Thyroid gland (tissue), 4 donors: ENCODE measurements around the gene FHIT. TPM values are rescaled to one million over a fixed set of nuclear protein-coding genes. Genes with fewer than 3 reads are reported as not detected.

Source experiments
- DNase-seq, 2 donors: peaks; one replicate each; pipeline ENCODE4 v3.0.0-alpha.2; 2019
- H3K27ac ChIP-seq, 3 donors: fragments of 200-600 bp; sonication (generic); 1 replicate in 2 of 3; 2 replicates in 1 of 3; pipeline ENCODE4 v1.5.1; 2016 to 2019; ENCODE audit warnings: mild to moderate bottlenecking in 1 of 3, moderate library complexity in 1 of 3
- H3K27me3 ChIP-seq: fragments of 200-600 bp; sonication (generic); one replicate; pipeline ENCODE4 v1.5.1; 2019
- H3K36me3 ChIP-seq, 2 donors: fragments of 200-600 bp; sonication (generic); one replicate each; pipeline ENCODE4 v1.5.1; 2016 to 2019
- H3K4me1 ChIP-seq, 2 donors: fragments of 200-600 bp; sonication (generic); one replicate each; pipeline ENCODE4 v1.5.1; 2017 to 2019
- H3K4me3 ChIP-seq, 3 donors: fragments of 200-600 bp; sonication (generic); replicated peaks in 1 of 3; 1 replicate in 2 of 3; 2 replicates in 1 of 3; pipeline ENCODE4 v1.5.1; 2016; ENCODE audit warnings: mild to moderate bottlenecking in 1 of 3
- H3K9me3 ChIP-seq: fragments of 200-600 bp; sonication (generic); one replicate; pipeline ENCODE4 v1.5.1; 2017
- POLR2A ChIP-seq, 2 donors: fragments of 450-650 bp; IDR thresholded peaks; one replicate each; pipeline ENCODE4 v1.6.1; 2017; ENCODE audit warnings: antibody characterized with exemption in 2 of 2, mild to moderate bottlenecking in 2 of 2, moderate library complexity in 1 of 2
- WGBS, 2 donors: methylation state at CpG; one replicate each; pipeline ENCODE4 v1.1.5; 2017; 5-methylcytosine and 5-hydroxymethylcytosine counted together
- intact Hi-C: fragments of 100-400 bp; cut with DNase I; formaldehyde crosslinking; loops from one replicate; pipeline ENCODE4 v1.15.1; 2023
- total RNA-seq, 4 donors: library from RNA; depleted of rRNA; stranded (reverse); fragments of >200 nt; gene quantifications; one replicate each; pipeline ENCODE4 v1.2.3, GENCODE V29; 2016
- TF ChIP-seq, protein P1 (sequence below), 6 experiments: fragments of 200-600 bp in 3 of 6; fragments of 450-650 bp in 3 of 6; sonication (generic) in 3 of 6; IDR thresholded peaks; one replicate each; pipeline ENCODE4 v1.5.1; 2016 to 2019; ENCODE audit warnings: antibody characterized with exemption in 6 of 6, mild to moderate bottlenecking in 2 of 6, inconsistent platforms in 1 of 6, moderate library complexity in 1 of 6

The FHIT gene
- total RNA-seq, 4 donors from 2014 or later = 12.2 to 18.9 (median 16.2) TPM

DNA sequence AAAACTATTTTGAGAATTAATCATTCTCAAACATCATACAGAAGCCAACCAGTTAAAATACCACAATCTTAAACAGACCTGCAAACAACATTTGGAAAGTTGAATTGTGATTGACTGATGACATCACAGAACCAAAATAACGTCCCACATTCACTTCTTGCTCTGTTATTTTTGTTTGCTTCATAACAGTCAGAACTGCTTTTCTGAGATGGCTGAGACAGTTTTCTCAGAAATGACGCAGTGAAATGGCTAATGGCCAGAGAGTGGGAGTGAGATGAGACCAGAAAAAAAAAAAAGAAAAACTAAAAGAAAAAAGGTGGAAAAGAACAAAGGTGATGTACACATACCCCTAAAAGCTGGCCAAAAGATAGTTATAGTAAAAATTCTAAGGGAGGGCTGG is 1061.2 kb downstream of the FHIT start:
- no peak for DNase-seq
- Histone ChIP-seq H3K4me3 (no peak overlapping the region), H3K27ac (no peak overlapping the region), H3K9me3 (no peaks in the 10 kb centered on the region), H3K36me3 (no peaks in the 10 kb centered on the region), H3K4me1 (no peaks in the 10 kb centered on the region), H3K27me3 (no peaks in the 10 kb centered on the region)
- 66% methylated on average over 2 of the region's 2 CpGs for WGBS, 2 donors
- intact Hi-C loops = no loop called here
- TF ChIP-seq POLR2A (IDR thresholded peaks at IDR 0.05) = no peak
- TF ChIP-seq, protein P1, sequence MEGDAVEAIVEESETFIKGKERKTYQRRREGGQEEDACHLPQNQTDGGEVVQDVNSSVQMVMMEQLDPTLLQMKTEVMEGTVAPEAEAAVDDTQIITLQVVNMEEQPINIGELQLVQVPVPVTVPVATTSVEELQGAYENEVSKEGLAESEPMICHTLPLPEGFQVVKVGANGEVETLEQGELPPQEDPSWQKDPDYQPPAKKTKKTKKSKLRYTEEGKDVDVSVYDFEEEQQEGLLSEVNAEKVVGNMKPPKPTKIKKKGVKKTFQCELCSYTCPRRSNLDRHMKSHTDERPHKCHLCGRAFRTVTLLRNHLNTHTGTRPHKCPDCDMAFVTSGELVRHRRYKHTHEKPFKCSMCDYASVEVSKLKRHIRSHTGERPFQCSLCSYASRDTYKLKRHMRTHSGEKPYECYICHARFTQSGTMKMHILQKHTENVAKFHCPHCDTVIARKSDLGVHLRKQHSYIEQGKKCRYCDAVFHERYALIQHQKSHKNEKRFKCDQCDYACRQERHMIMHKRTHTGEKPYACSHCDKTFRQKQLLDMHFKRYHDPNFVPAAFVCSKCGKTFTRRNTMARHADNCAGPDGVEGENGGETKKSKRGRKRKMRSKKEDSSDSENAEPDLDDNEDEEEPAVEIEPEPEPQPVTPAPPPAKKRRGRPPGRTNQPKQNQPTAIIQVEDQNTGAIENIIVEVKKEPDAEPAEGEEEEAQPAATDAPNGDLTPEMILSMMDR (IDR thresholded peaks at IDR 0.05) = no peak

DNA sequence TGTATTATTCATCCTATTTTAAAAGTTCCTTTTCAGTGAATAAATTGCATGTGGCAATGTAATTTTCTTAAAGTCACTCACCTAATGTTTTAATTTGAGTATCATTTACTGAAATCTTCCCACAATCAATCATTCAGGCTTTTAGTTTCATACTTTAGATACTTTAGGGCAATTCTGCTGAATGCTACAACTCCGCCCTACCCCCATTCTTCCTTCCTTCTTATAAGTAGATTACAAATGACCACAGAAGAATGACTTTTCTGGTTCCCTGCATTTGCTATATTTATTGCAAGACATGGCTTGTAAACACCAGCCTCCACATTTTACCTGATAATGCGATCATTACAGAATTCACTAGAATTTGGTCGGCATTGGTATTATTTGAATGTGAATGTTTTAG is 1061.9 kb downstream of the FHIT start:
- Histone ChIP-seq H3K4me3 (no peak overlapping the region), H3K4me1 (no peaks in the 10 kb centered on the region), H3K36me3 (no peaks in the 10 kb centered on the region), H3K27ac (no peak overlapping the region), H3K9me3 (no peaks in the 10 kb centered on the region), H3K27me3 (no peaks in the 10 kb centered on the region)
- intact Hi-C loops = no loop called here
- no peak for TF ChIP-seq POLR2A (IDR thresholded peaks at IDR 0.05)
- TF ChIP-seq, protein P1 (IDR thresholded peaks at IDR 0.05) = no peak
- no peak for DNase-seq
- WGBS, 2 donors = 88 to 94% methylated on average over 3 of the region's 3 CpGs

DNA sequence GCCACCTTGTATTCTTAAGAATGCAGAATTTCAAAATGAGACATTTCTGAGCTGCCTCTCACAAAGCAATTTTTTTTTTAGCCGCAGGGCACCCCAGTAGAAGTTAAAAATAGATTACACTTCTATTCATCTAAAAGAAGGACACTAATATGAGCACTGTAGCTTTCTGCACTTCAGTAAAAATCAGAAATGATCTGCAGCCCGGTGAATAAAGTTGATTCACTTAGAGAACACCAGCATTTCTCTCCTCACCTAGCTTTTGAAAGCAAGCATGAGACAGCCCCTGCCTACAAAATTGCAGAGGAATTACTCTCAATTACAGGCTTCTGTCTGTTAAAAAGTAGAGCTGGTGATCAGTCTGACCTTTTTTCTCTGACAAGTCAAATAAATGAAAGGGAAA is 1062.4 kb downstream of the FHIT start:
- 59 to 74% methylated on average over 2 of the region's 2 CpGs for WGBS, 2 donors
- intact Hi-C loops = no loop called here
- TF ChIP-seq, protein P1 (IDR thresholded peaks at IDR 0.05) = no peak
- no peak for TF ChIP-seq POLR2A (IDR thresholded peaks at IDR 0.05)
- no peak overlapping the region for H3K27ac ChIP-seq
- no peak overlapping the region for H3K4me3 ChIP-seq
- no peak for DNase-seq
- no peaks in the 10 kb centered on the region for H3K4me1 ChIP-seq
- H3K36me3 ChIP-seq = no peaks in the 10 kb centered on the region
- H3K9me3 ChIP-seq = no peaks in the 10 kb centered on the region
- H3K27me3 ChIP-seq = no peaks in the 10 kb centered on the region

DNA sequence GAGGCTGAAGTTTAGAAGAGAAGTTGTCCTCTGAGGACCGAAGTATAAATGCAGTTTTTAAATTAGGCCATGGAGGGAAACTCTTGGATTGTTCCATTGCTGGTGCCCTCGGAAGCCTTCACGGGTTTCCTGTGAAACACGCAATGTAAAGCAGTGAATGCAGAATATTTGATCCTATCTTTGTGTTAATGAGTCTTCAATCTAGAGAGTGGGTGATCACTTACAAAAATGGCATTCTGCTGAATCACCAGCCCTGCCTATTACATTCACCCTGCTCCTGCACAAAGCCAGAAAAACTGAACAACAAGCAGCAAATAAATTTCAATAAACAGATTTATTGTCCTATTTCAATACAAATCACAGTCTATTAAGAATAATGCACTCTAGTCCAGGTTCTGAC is 1063.9 kb downstream of the FHIT start:
- Histone ChIP-seq H3K4me3 (no peak overlapping the region), H3K36me3 (no peaks in the 10 kb centered on the region), H3K9me3 (no peaks in the 10 kb centered on the region), H3K27ac (no peak overlapping the region), H3K27me3 (no peaks in the 10 kb centered on the region), H3K4me1 (no peaks in the 10 kb centered on the region)
- 91 to 95% methylated on average over 4 of the region's 4 CpGs for WGBS, 2 donors
- TF ChIP-seq POLR2A (IDR thresholded peaks at IDR 0.05) = no peak
- TF ChIP-seq, protein P1 (IDR thresholded peaks at IDR 0.05) = no peak
- intact Hi-C loops = no loop called here
- DNase-seq = no peak

DNA sequence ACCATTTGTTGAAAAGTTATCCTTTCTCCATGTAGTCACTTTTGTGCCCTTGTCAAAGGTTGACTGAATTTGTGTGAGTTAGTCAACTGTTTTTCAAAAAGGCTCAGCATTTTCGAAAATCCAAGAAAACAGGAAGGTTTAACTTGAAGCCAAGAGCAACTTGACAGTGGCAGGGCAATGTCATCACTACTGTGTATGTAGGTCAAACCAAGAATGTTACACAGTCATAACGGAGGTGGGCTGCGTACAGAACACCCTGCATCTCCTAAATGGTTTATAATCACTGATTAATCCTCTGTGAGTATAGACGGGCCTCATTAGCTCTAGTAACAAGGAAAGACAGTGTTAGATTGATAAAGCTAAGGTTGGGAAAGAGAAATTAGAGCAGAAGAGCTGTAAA is 1064.9 kb downstream of the FHIT start:
- no peak for TF ChIP-seq POLR2A (IDR thresholded peaks at IDR 0.05)
- TF ChIP-seq, protein P1 (IDR thresholded peaks at IDR 0.05) = no peak
- intact Hi-C loops = no loop called here
- H3K4me1 ChIP-seq = no peaks in the 10 kb centered on the region
- no peaks in the 10 kb centered on the region for H3K9me3 ChIP-seq
- DNase-seq = no peak
- H3K36me3 ChIP-seq = no peaks in the 10 kb centered on the region
- H3K27me3 ChIP-seq = no peaks in the 10 kb centered on the region
- 72 to 82% methylated on average over 4 of the region's 4 CpGs for WGBS, 2 donors
- H3K27ac ChIP-seq = no peak overlapping the region
- no peak overlapping the region for H3K4me3 ChIP-seq
